GM21717 (cell line): ENCODE measurements around the gene KLF18.
"Not testable (repeated sequence)": the region's sequence is repeated elsewhere in the genome, so short reads cannot be mapped to it uniquely, and the experiment has no call there.

Experiments
- ATAC-seq: cut with Tn5 transposase; IDR thresholded peaks from one replicate; pipeline ENCODE4 v1.9.1; 2021; ENCODE audit warnings: mild to moderate bottlenecking, moderate library complexity; ENCODE audit not compliant: unreplicated experiment

Gene KLF18

DNA sequence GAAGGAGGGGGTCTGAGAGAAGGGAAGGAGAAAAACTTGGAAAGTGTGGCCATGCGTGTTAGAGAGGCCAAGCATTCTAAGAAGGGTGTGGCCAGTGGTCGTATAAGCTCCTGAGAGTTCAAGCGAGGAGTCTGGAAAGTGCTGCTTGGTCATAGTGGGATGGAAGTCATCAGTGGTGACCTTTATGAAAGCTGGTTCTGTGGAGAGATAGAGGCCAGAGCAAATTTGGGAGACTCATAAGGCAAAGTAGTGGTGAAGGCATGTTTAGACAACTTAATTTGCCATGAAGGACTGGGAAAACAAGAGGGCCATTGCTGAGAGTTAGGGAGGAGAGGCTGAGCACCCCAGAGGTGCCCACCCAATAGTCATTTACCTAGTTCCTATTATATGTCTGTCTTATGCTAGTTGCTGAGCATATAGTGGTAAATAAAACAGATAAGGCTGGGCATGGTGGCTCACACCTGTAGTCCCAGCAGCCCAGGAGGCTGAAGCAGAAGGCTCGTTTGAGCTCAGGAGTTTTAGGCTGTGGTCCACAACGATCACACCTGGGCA is 21.0 kb downstream of the KLF18 start:
- no peak for ATAC-seq

DNA sequence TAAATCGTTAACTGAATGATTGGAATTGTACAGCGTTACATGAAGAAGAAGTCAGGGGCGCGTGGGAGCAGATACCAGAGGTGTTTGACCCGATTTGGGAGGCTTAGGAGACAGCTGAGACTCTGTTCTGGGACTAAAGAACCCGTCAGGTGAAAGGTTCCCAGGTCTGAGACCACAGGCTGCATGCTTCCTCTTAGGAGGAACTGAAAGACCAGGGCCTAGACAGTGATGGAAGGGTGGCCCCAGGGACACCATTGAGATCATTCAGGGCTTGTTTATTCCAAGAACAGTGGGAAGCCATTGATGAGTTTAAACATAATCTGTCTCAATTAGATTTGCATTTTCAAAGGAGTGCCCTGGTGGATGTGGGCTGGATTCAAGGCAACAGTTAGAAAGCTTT is 21.9 kb downstream of the KLF18 start:
- no peak for ATAC-seq

GRCh38 chr1:44118682-44119081 is 22.7 kb downstream of the KLF18 start, which contains the start of gene KLF17:
Gene KLF17, plus strand, starts transcription at chr1:44118821. Its CDS starts 87 bp downstream, at chr1:44118908.
- no peak for ATAC-seq

DNA sequence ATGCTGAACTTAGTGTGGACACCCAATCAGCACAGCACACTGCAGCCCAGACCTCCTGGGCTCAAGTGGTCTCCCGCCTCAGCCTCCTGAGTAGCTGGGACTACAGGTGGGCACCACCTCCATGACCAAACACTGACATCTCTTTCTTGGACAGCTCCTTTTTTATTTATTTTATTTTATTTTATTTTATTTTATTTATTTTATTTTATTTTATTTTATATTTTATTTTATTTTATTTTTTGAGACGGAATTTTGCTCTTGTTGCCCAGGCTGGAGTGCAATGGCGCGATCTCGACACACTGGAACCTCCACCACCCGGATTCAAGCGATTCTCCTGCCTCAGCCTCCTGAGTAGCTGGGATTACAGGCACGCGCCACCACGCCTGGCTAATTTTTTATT is 24.2 kb downstream of the KLF18 start:
- not testable (repeated sequence) for ATAC-seq

DNA sequence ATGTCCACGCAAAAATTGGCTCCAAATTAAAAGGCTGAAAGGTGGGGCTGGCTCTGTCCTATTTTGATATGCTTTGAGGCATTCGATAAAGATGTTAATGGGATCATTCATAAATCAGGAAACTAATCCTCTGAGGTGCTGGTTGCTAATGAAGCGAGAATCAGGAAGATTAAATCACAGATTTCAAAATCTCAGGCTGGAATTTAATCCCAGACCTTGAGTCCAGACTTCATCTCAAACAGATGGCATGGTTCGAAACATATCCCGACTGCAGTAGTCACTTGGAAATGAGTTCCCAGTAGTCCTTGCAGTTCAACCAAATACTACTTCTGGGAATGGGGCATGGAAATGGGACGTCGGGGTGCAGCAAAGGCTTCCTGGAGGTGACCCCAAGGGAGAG is 27.3 kb downstream of the KLF18 start:
- no peak for ATAC-seq

DNA sequence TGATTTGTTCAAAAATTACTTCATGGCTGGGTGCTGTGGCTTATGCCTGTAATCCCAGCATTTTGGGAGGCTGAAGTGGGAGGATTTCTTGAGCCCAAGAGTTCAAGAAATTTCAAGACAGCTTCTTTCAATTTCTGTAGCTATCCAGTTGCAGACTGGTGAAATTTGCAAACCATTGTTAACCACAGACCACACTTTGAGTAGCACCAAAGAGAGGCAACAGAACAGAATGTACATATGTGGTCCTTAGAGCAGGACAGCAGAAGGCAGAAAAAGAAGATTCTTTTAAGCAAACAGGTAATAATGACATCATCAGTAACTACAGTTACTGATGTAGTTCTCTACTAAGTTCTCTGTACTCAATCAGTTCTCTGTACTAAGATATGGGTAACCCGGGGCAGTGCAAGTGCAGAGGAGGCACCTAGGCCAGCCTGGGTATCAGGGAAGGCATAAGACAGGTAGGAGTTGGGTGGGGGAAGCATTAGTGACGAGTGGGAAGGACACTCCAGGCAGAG is 28.3 kb downstream of the KLF18 start:
- no peak for ATAC-seq

- no peak for ATAC-seq
Measured at GRCh38 chr1:44112486-44112885, 28.9 kb downstream of the KLF18 start.

DNA sequence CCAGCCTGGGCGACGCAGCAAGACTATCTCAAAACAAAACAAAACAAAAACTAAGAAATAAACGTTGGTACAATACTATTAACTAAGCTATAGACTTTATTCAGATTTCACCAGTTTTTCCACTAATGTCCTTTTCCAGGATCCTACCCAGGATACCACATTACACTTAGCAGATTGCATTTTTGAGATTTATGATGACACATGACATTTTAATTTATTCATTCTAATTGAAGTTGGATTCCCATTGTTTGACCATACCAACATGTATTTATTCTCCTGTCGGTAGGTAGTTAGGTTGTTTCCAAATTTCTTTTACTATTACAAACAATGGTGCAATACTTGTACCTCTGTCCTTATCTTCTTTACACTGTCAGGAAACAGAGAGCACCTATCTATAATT is 29.6 kb downstream of the KLF18 start:
- no peak for ATAC-seq

DNA sequence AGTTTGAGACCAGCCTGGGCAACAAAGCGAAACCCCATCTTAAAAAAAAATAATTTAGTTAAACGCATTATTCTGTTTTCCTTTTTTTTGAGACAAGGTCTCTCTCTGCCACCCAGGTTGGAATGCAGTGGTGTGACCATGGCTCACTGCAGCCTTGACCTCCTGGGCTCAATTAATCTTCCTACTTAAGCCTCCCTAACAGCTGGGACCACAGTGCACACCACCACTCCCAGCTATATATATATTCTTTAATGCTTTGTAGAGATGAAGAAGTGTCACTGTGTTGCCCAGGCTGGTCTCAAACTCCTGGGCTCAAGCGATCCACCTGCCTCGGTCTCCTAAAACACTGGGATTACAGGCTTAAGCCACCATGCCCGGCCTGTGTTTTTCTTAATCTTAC is 30.5 kb downstream of the KLF18 start:
- no peak for ATAC-seq

GRCh38 chr1:44108971-44109370 is 32.5 kb downstream of the KLF18 start:
- no peak for ATAC-seq

- no peak for ATAC-seq
Measured at GRCh38 chr1:44108241-44108640, 33.2 kb downstream of the KLF18 start.

GRCh38 chr1:44105810-44106209 is 35.6 kb downstream of the KLF18 start:
- no peak for ATAC-seq

DNA sequence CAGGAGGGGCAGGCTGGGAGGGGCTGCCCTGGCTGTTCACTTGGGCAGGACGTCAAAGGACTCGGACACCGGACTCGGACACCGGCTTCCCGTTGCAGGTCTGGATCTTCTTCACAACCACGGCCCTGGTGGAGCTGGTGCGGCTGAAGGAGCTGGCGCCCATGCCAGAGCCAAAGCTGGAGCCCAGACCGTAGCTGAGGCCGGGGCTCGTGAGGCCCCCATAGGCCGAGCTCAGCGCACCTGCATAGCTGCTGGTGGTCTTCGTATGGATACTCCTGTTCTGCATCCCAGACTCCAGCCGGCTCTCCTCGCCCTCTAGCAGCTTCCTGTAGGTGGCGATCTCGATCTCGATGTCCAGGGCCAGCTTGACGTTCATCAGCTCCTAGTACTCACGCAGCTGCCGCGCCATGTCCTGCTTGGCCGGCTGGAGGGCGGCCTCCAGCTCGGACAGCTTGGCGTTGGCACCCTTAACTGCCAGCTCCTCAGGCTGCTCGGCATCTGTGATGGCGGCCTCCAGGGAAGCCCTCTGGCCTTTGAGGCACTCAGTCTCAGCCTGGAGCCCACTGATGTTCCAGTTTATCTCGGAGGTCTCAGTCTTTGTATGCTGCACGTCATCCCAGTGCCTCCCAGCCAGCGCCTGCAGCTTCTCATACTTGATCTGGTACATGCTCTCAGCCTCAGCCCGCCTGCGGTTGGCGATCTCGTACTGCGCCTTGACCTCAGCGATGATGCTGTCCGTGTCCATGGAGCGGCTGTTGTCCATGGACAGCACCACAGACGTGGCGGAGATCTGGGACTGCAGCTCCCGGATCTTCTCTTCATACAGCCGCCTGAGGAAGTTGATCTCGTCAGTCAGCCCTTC is 37.9 kb downstream of the KLF18 start:
- no peak for ATAC-seq

GRCh38 chr1:44101328-44101727 is 40.1 kb downstream of the KLF18 start:
- ATAC-seq, result no peak

DNA sequence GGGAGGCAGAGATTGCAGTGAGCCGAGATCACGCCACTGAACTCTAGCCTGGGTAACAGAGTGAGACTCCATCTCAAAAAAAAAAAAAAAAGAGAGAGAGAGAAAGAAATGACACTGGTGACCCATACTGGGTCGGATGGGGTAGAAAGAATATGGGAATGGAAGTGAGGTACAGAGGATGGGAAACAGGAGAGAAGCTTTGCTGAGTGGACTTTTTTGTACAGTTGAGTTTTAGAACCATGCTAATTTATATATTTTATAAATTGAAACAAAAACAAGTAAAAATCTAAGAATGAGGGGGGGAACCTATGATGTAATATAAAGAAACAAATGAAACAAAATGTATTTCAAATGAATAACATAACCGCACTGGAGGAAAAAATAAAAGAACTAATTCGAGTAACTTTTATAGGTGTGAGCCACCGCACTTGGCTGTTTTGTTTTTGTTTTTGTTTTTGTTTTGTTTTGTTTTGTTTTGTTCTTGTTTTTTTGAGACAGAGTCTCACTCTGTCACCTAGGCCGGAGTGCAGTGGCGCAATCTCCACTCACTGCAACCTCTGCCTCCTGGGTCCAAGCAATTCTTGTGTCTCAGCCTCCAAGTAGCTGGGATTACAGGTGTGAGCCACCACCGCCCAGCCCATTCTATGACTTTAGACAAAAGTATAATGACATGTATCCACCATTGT is 41.1 kb downstream of the KLF18 start:
- no peak for ATAC-seq

DNA sequence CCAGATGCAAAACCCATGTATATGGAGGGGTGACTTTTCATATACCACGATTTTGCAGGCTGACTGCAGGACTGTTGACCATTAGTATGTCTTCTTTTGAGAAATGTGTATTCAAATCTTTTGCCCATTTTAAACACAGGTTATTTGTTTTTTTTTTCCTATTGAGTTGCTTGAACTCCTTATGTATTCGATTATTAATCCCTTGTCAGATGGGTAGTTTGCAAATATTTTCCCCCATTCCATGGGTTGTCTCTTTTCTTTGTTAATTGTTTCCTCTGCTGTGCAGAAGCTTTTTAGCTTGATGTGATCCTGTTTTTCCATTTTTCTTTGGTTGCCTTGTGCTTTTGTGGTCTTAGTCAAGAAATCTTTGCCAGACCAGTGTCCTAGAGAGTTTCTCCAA is 47.4 kb downstream of the KLF18 start:
- no peak for ATAC-seq

DNA sequence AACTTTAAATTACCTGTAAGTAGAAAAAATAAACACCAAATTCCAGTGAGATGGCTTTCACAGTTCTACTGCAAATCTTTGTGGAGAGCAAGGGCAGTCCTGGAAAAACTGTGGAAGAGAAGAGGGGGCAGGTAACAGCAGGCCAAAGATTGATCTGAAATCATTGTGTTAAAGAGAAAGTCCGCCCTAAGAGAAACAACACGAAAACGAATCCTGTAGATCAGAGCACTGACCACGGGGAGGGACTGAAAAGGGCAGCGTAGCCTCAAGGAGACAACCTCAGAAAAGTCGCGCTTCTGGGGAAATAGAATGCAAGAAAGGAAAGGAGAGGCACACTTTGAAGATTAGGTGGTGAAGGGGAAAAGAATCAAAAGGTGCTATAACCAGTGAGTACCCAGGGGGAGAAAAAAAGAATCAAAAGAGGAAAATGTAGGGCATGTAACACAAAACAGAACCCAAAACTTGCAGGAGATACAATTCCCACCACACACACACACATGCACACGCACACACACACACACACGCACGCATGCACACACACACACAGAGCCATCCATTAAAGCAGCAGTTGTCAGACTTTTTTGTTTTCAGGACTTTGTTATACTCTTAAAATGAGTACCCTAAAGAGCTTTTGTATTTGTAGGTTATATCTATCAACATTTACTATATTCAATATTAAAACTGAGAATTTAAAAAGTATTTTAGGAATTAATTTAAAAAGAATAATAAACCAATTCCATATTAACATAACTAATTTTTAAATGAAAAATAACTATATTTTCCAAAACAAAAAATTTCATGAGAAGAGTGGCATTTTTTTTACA is 50.8 kb downstream of the KLF18 start:
- ATAC-seq, result no peak

DNA sequence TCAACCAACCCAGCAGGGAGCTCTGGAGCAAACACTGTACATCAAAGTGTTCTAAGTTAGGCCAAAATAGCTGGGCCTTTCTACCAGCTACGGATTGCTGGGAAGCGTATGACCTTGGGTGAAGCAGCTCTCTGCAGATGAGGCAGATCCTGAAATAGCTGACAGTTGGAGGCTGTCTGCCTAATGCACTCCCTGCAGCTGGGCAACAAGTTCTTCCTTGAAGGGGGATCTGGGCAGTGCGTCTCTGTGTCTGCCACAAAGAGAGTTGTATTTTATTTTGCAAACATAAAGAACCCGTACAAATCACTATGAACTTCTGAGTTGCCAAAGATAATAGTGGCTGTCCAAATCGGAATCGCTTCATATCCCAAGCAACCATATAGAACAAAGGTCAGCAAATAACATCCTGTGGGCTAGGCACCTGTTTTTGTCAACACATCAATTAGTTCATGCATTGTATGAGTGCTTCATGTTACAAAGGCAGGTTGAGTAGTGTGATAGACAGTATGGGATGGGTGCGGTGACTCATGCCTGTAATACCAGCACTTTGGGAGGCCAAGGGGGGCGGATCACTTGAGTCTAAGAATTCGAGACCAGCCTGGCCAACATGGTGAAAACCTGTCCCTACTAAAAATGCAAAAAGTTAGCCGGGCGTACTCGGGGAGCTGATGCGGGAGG is 51.9 kb downstream of the KLF18 start:
- no peak for ATAC-seq
